HG02623 (cell line): ENCODE measurements around the gene ST3GAL2.
"Not testable (repeated sequence)": the region's sequence is repeated elsewhere in the genome, so short reads cannot be mapped to it uniquely, and the experiment has no call there.

ENCODE experiments used
- ATAC-seq: cut with Tn5 transposase; IDR thresholded peaks from one replicate; pipeline ENCODE4 v1.9.1; 2021; ENCODE audit warnings: moderate library complexity; ENCODE audit not compliant: unreplicated experiment

ST3GAL2 gene

GRCh38 chr16:70342016-70342415 is 96.9 kb downstream of the ST3GAL2 start:
- ATAC-seq = no peak

GRCh38 chr16:70341600-70341999 is 97.3 kb downstream of the ST3GAL2 start:
- ATAC-seq = no peak

GRCh38 chr16:70337814-70338213 is 101.1 kb downstream of the ST3GAL2 start:
- no peak for ATAC-seq

- ATAC-seq = not testable (repeated sequence)
Observed at GRCh38 chr16:70332728-70333127, 106.2 kb downstream of the ST3GAL2 start.

GRCh38 chr16:70331588-70332358 is 107.1 kb downstream of the ST3GAL2 start:
- ATAC-seq = no peak

GRCh38 chr16:70331091-70331490 is 107.8 kb downstream of the ST3GAL2 start:
- ATAC-seq = no peak
